ENCODE results near the gene RPS6KA2. TPM values are rescaled to one million over a fixed set of nuclear protein-coding genes. Genes with fewer than 3 reads are reported as not detected.

The RPS6KA2 gene
- polyA plus RNA-seq, 1 donor (not counting 4 experiments of a cell fraction or from before 2014, with no cell fraction given): 8.2 TPM

DNA sequence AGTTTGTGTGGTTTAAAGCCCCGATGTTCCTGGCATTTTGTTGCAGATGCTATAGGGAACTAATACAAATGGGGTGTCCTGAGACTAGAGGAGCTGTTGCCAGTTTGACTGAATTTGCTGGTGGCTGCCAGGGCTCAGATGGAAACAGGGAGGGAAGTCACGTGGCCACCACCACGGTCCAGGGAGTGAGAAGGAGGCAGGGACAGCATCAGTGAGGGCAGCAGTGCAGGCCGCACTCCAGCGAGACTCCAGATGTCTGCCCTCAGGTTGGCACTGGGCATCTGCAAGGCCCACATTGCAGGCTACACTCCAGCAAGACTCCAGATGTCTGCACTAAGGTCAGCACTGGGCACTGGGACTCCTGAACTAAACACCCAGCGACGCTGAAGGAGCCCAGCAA lies 126.8 kb downstream of the RPS6KA2 start:
- H3K4me1 ChIP-seq (ENCODE audit: control insufficient read depth, extremely low read depth, insufficient read depth, low read length): no peaks in the 10 kb centered on the region
- FAIRE-seq: no peak
- H3K27ac ChIP-seq (ENCODE audit: control insufficient read depth, insufficient read depth, low read length): no peak overlapping the region
- no peak overlapping the region for H2AFZ ChIP-seq (ENCODE audit: control insufficient read depth, low read length)
- no peaks in the 10 kb centered on the region for H3K27me3 ChIP-seq (ENCODE audit: control insufficient read depth, extremely low read depth, insufficient read depth, low read length)
- no peak for TF ChIP-seq EZH2 (IDR thresholded peaks at IDR 0.05; ENCODE audit: low read length)
- TF ChIP-seq, protein P1, sequence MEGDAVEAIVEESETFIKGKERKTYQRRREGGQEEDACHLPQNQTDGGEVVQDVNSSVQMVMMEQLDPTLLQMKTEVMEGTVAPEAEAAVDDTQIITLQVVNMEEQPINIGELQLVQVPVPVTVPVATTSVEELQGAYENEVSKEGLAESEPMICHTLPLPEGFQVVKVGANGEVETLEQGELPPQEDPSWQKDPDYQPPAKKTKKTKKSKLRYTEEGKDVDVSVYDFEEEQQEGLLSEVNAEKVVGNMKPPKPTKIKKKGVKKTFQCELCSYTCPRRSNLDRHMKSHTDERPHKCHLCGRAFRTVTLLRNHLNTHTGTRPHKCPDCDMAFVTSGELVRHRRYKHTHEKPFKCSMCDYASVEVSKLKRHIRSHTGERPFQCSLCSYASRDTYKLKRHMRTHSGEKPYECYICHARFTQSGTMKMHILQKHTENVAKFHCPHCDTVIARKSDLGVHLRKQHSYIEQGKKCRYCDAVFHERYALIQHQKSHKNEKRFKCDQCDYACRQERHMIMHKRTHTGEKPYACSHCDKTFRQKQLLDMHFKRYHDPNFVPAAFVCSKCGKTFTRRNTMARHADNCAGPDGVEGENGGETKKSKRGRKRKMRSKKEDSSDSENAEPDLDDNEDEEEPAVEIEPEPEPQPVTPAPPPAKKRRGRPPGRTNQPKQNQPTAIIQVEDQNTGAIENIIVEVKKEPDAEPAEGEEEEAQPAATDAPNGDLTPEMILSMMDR (optimal IDR thresholded peaks at IDR 0.05 in 1 of 3, IDR thresholded peaks at IDR 0.05 in 1 of 3, conservative IDR thresholded peaks at IDR 0.05 in 1 of 3; ENCODE audit: extremely low read depth in 1 of 3, insufficient read depth in 2 of 3, low read length in 3 of 3): no peak
- H3K79me2 ChIP-seq (ENCODE audit: control insufficient read depth, insufficient read depth, low read length): no peaks in the 10 kb centered on the region
- no peak overlapping the region for H3K9ac ChIP-seq (ENCODE audit: control insufficient read depth, extremely low read depth, insufficient read depth, low read length)
- no peak for DNase-seq (ENCODE audit: low read depth, low spot score)
- no peak overlapping the region for H3K4me2 ChIP-seq (ENCODE audit: control insufficient read depth, extremely low read depth, insufficient read depth, low read depth, low read length)
- no peaks in the 10 kb centered on the region for H3K9me3 ChIP-seq (ENCODE audit: control insufficient read depth, low read depth, low read length)
- H3K4me3 ChIP-seq (ENCODE audit: control insufficient read depth in 2 of 3, extremely low read depth in 1 of 3, insufficient read depth in 2 of 3, low read depth in 1 of 3, low read length in 3 of 3): no peak overlapping the region
- no peaks in the 10 kb centered on the region for H3K9me1 ChIP-seq (ENCODE audit: control insufficient read depth, extremely low read depth, insufficient read depth, low read length)
- dilution Hi-C loops (cut with MboI; ENCODE audit: extremely low pct_ligation_motif_present, low sequenced_read_pairs): no loop called here
- H4K20me1 ChIP-seq (ENCODE audit: control insufficient read depth, extremely low read depth, insufficient read depth, low read length): no peaks in the 10 kb centered on the region
- no peaks in the 10 kb centered on the region for H3K36me3 ChIP-seq (ENCODE audit: control insufficient read depth in 2 of 2, extremely low read depth in 1 of 2, insufficient read depth in 2 of 2, low read length in 2 of 2)

DNA sequence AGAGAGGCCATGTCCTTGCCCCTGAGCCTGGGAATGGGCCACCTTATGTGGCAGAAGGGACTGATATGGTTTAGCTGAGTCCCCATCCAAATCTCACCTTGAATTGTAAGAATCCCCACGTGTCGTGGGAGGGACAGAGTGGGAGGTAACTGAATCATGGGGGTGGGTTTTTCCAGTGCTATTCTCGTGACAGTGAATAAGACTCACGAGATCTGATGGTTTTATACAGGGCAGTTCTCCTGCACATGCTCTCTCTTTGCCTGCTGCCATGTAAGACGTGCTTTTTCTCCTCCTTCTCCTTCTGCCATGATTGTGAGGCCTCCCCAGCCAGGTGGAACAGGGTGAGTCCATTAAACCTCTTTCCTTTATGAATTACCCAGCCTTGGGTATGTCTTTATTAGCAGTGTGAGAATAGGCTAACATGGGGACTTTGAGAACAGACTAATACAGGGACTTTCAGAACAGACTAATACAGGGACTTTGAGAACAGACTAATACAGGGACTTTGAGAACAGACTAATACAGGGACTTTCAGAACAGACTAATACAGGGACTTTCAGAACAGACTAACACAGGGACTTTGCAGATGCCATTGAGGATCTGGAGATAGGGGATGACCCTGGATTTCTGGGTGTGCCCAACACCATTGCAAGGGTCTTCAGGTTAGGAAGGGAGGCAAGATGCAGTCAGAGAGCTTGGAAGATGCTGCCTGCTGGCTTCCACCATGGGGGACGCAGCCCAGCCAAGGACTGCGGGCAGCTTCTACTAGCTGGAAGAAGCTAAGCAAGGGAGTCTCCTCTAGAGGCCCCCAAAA lies 127.5 kb downstream of the RPS6KA2 start:
- Histone ChIP-seq H3K4me3 (ENCODE audit: control insufficient read depth in 2 of 3, extremely low read depth in 1 of 3, insufficient read depth in 2 of 3, low read depth in 1 of 3, low read length in 3 of 3) (no peak overlapping the region), H3K9me3 (ENCODE audit: control insufficient read depth, low read depth, low read length) (no peaks in the 10 kb centered on the region), H3K9me1 (ENCODE audit: control insufficient read depth, extremely low read depth, insufficient read depth, low read length) (no peaks in the 10 kb centered on the region), H3K9ac (ENCODE audit: control insufficient read depth, extremely low read depth, insufficient read depth, low read length) (no peak overlapping the region), H3K4me2 (ENCODE audit: control insufficient read depth, extremely low read depth, insufficient read depth, low read depth, low read length) (no peak overlapping the region), H3K36me3 (ENCODE audit: control insufficient read depth in 2 of 2, extremely low read depth in 1 of 2, insufficient read depth in 2 of 2, low read length in 2 of 2) (no peaks in the 10 kb centered on the region), H3K4me1 (ENCODE audit: control insufficient read depth, extremely low read depth, insufficient read depth, low read length) (no peaks in the 10 kb centered on the region), H4K20me1 (ENCODE audit: control insufficient read depth, extremely low read depth, insufficient read depth, low read length) (no peaks in the 10 kb centered on the region), H2AFZ (ENCODE audit: control insufficient read depth, low read length) (no peak overlapping the region), H3K27me3 (ENCODE audit: control insufficient read depth, extremely low read depth, insufficient read depth, low read length) (no peaks in the 10 kb centered on the region), H3K79me2 (ENCODE audit: control insufficient read depth, insufficient read depth, low read length) (no peaks in the 10 kb centered on the region), H3K27ac (ENCODE audit: control insufficient read depth, insufficient read depth, low read length) (no peak overlapping the region)
- TF ChIP-seq EZH2 (IDR thresholded peaks at IDR 0.05; ENCODE audit: low read length): no peak
- TF ChIP-seq, protein P1 (optimal IDR thresholded peaks at IDR 0.05 in 1 of 3, IDR thresholded peaks at IDR 0.05 in 1 of 3, conservative IDR thresholded peaks at IDR 0.05 in 1 of 3; ENCODE audit: extremely low read depth in 1 of 3, insufficient read depth in 2 of 3, low read length in 3 of 3): no peak
- no peak for FAIRE-seq
- dilution Hi-C loops (cut with MboI; ENCODE audit: extremely low pct_ligation_motif_present, low sequenced_read_pairs): no loop called here
- DNase-seq (ENCODE audit: low read depth, low spot score): no peak
